Ascending aorta (tissue), 2 donors: ENCODE results near the gene LSMEM2. TPM values are rescaled to one million over a fixed set of nuclear protein-coding genes. Genes with fewer than 3 reads are reported as not detected.

ENCODE experiments used
- DNase-seq, 2 donors: peaks; one replicate each; pipeline ENCODE4 v3.0.0-alpha.2; 2019; ENCODE audit warnings: low spot score in 2 of 2
- H3K27ac ChIP-seq, 2 donors: fragments of 200-600 bp; sonication (generic); one replicate each; pipeline ENCODE4 v1.5.1; 2016 to 2017; ENCODE audit warnings: mild to moderate bottlenecking in 1 of 2
- H3K27me3 ChIP-seq: fragments of 200-600 bp; sonication (generic); one replicate; pipeline ENCODE4 v1.5.1; 2017
- H3K36me3 ChIP-seq, 2 donors: fragments of 200-600 bp; sonication (generic); one replicate each; pipeline ENCODE4 v1.5.1; 2016
- H3K4me1 ChIP-seq, 2 donors: fragments of 200-600 bp; sonication (generic); one replicate each; pipeline ENCODE4 v1.5.1; 2016 to 2017; ENCODE audit warnings: mild to moderate bottlenecking in 1 of 2
- H3K4me3 ChIP-seq, 2 donors: fragments of 200-600 bp; sonication (generic); one replicate each; pipeline ENCODE4 v1.5.1; 2016 to 2017; ENCODE audit warnings: mild to moderate bottlenecking in 1 of 2
- H3K9me3 ChIP-seq, 2 donors: fragments of 200-600 bp; sonication (generic); one replicate each; pipeline ENCODE4 v1.5.1; 2016
- CTCF ChIP-seq, 3 experiments: fragments of 200-600 bp in 2 of 3; fragments of 450-650 bp in 1 of 3; sonication (generic) in 2 of 3; IDR thresholded peaks; one replicate each; pipeline ENCODE4 v1.5.1; 2016 to 2019; ENCODE audit warnings: antibody characterized with exemption in 3 of 3, mild to moderate bottlenecking in 1 of 3, moderate library complexity in 1 of 3
- intact Hi-C: fragments of 100-400 bp; cut with DNase I; formaldehyde crosslinking; loops from one replicate; pipeline ENCODE4 v1.15.1; 2023
- total RNA-seq: library from RNA; depleted of rRNA; stranded (reverse); fragments of >200 nt; gene quantifications from one replicate; pipeline ENCODE4 v1.1.0, GENCODE V29; 2016

The LSMEM2 gene
- total RNA-seq, 1 donor from 2014 or later, result not detected

GRCh38 chr3:50263478-50264382, 15.2 kb upstream of the LSMEM2 start:
- no peak for TF ChIP-seq CTCF (IDR thresholded peaks at IDR 0.05)
- Histone ChIP-seq H3K4me3 (peak overlapping the region in 1 of 2 donors; percentile 3), H3K36me3 (peaks cover under 1 to 2% of the 10 kb centered on the region in 2 donors), H3K9me3 (no peaks in the 10 kb centered on the region), H3K27me3 (no peaks in the 10 kb centered on the region), H3K27ac (peak overlapping the region; percentile 97 to 99), H3K4me1 (peaks cover 33 to 60% of the 10 kb centered on the region in 2 donors)
- no peak for DNase-seq
- intact Hi-C loops, result loop anchor here (2.0 kb wide), 2 partner anchors 25 to 35 kb away; partner anchors contain the start of genes HYAL3 and NAA80

GRCh38 chr3:50264383-50264963, 14.4 kb upstream of the LSMEM2 start:
- DNase-seq, result peak; percentile 69 to 95
- no peak for TF ChIP-seq CTCF (IDR thresholded peaks at IDR 0.05)
- peak overlapping the region in 1 of 2 donors; percentile 3 for H3K4me3 ChIP-seq
- no peaks in the 10 kb centered on the region for H3K27me3 ChIP-seq
- H3K27ac ChIP-seq, result peak overlapping the region; percentile 97 to 99
- H3K4me1 ChIP-seq, result peaks cover 35 to 64% of the 10 kb centered on the region in 2 donors
- no peaks in the 10 kb centered on the region for H3K9me3 ChIP-seq
- intact Hi-C loops, result loop anchor here (2.0 kb wide), 2 partner anchors 26 to 34 kb away; partner anchors contain the start of genes HYAL3 and NAA80
- no peaks in the 10 kb centered on the region for H3K36me3 ChIP-seq

- no peaks in the 10 kb centered on the region for H3K9me3 ChIP-seq
- intact Hi-C loops, result loop anchor here (2.0 kb wide), 2 partner anchors 26 to 34 kb away; partner anchors contain the start of genes HYAL3 and NAA80
- H3K27ac ChIP-seq, result peak overlapping the region; percentile 97 to 99
- H3K27me3 ChIP-seq, result no peaks in the 10 kb centered on the region
- DNase-seq, result no peak
- no peaks in the 10 kb centered on the region for H3K36me3 ChIP-seq
- no peak overlapping the region for H3K4me3 ChIP-seq
- TF ChIP-seq CTCF (IDR thresholded peaks at IDR 0.05), result no peak
- H3K4me1 ChIP-seq, result peaks cover 33 to 66% of the 10 kb centered on the region in 2 donors
Measured at GRCh38 chr3:50264964-50265485, 13.9 kb upstream of the LSMEM2 start.

- H3K36me3 ChIP-seq, result no peaks in the 10 kb centered on the region
- peak overlapping the region; percentile 97 to 99 for H3K27ac ChIP-seq
- no peaks in the 10 kb centered on the region for H3K9me3 ChIP-seq
- H3K4me1 ChIP-seq, result peaks cover 33 to 68% of the 10 kb centered on the region in 2 donors
- no peaks in the 10 kb centered on the region for H3K27me3 ChIP-seq
- DNase-seq, result no peak
- TF ChIP-seq CTCF (IDR thresholded peaks at IDR 0.05), result no peak
- peak overlapping the region in 1 of 2 donors; percentile 70 for H3K4me3 ChIP-seq
- intact Hi-C loops, result loop anchor here (2.0 kb wide), 2 partner anchors 27 to 33 kb away; partner anchors contain the start of genes HYAL3 and NAA80
Measured at GRCh38 chr3:50265571-50265970, 13.3 kb upstream of the LSMEM2 start.

- Histone ChIP-seq H3K36me3 (no peaks in the 10 kb centered on the region), H3K27ac (peak overlapping the region; percentile 97 to 99), H3K9me3 (no peaks in the 10 kb centered on the region), H3K27me3 (no peaks in the 10 kb centered on the region), H3K4me3 (peak overlapping the region in 1 of 2 donors; percentile 70), H3K4me1 (peaks cover 28 to 65% of the 10 kb centered on the region in 2 donors)
- no peak for TF ChIP-seq CTCF (IDR thresholded peaks at IDR 0.05)
- intact Hi-C loops, result no loop called here
- no peak for DNase-seq
Measured at GRCh38 chr3:50266017-50266416, 12.9 kb upstream of the LSMEM2 start.
